Parathyroid adenoma (tissue), 2 donors: Measurements from ENCODE around the gene SLC15A4.

Experiments used
- H2AFZ ChIP-seq: fragments of 300-600 bp; sonication (generic); one replicate; pipeline ENCODE4 v1.7.0; 2017; ENCODE audit warnings: antibody characterized with exemption, mild to moderate bottlenecking
- H3K27ac ChIP-seq: fragments of 300-600 bp; sonication (generic); one replicate; pipeline ENCODE4 v1.7.0; 2017
- H3K27me3 ChIP-seq: fragments of 300-600 bp; sonication (generic); one replicate; pipeline ENCODE4 v1.7.0; 2017; ENCODE audit warnings: low read length; ENCODE audit not compliant: control insufficient read depth, insufficient read depth
- H3K36me3 ChIP-seq: fragments of 300-600 bp; sonication (generic); one replicate; pipeline ENCODE4 v1.7.0; 2017; ENCODE audit warnings: low read length; ENCODE audit not compliant: control insufficient read depth, insufficient read depth
- H3K4me1 ChIP-seq: fragments of 300-600 bp; sonication (generic); one replicate; pipeline ENCODE4 v1.7.0; 2017; ENCODE audit warnings: control low read depth
- H3K4me2 ChIP-seq: fragments of 300-600 bp; sonication (generic); one replicate; pipeline ENCODE4 v1.7.0; 2017; ENCODE audit warnings: low read length
- H3K4me3 ChIP-seq: fragments of 300-600 bp; sonication (generic); one replicate; pipeline ENCODE4 v1.7.0; 2017; ENCODE audit warnings: low read depth, low read length
- H3K79me2 ChIP-seq: fragments of 300-600 bp; sonication (generic); one replicate; pipeline ENCODE4 v1.7.0; 2017; ENCODE audit warnings: control low read depth
- H3K9ac ChIP-seq: fragments of 300-600 bp; sonication (generic); one replicate; pipeline ENCODE4 v1.7.0; 2017; ENCODE audit warnings: mild to moderate bottlenecking
- H3K9me3 ChIP-seq: fragments of 300-600 bp; sonication (generic); one replicate; pipeline ENCODE4 v1.7.0; 2017; ENCODE audit warnings: low read length; ENCODE audit not compliant: control insufficient read depth
- CTCF ChIP-seq: fragments of 300-600 bp; sonication (generic); IDR thresholded peaks from one replicate; pipeline ENCODE4 v1.7.0; 2017; ENCODE audit warnings: antibody characterized with exemption, mild to moderate bottlenecking
- donor health status: primary hyperparathyroidism.

Gene SLC15A4

GRCh38 chr12:128820253-128820652, 3.5 kb downstream of the SLC15A4 start:
- no peak for TF ChIP-seq CTCF
- Histone ChIP-seq H3K27me3 (no peaks in the 10 kb centered on the region), H3K4me1 (peaks cover 15% of the 10 kb centered on the region), H3K9ac (no peak overlapping the region), H3K79me2 (peaks cover 42% of the 10 kb centered on the region), H3K36me3 (no peaks in the 10 kb centered on the region), H3K27ac (no peak overlapping the region), H3K4me2 (no peak overlapping the region), H3K4me3 (no peak overlapping the region), H2AFZ (no peak overlapping the region), H3K9me3 (no peaks in the 10 kb centered on the region)

GRCh38 chr12:128819293-128820144, 4.2 kb downstream of the SLC15A4 start:
- H3K9ac ChIP-seq = no peak overlapping the region
- peaks cover 15% of the 10 kb centered on the region for H3K4me1 ChIP-seq
- H3K4me2 ChIP-seq = no peak overlapping the region
- H3K27ac ChIP-seq = no peak overlapping the region
- H3K27me3 ChIP-seq = no peaks in the 10 kb centered on the region
- no peaks in the 10 kb centered on the region for H3K36me3 ChIP-seq
- H3K79me2 ChIP-seq = peaks cover 49% of the 10 kb centered on the region
- TF ChIP-seq CTCF = no peak
- no peak overlapping the region for H3K4me3 ChIP-seq
- no peak overlapping the region for H2AFZ ChIP-seq
- no peaks in the 10 kb centered on the region for H3K9me3 ChIP-seq

- Histone ChIP-seq H3K9me3 (no peaks in the 10 kb centered on the region), H3K4me2 (no peak overlapping the region), H3K4me3 (no peak overlapping the region), H3K79me2 (peaks cover 57% of the 10 kb centered on the region), H3K27me3 (no peaks in the 10 kb centered on the region), H3K4me1 (peaks cover 15% of the 10 kb centered on the region), H3K36me3 (no peaks in the 10 kb centered on the region), H2AFZ (no peak overlapping the region), H3K9ac (no peak overlapping the region), H3K27ac (peak overlapping the region; percentile 40)
- no peak for TF ChIP-seq CTCF
These were observed 5.4 kb downstream of the SLC15A4 start for GRCh38 chr12:128818065-128819022.

- Histone ChIP-seq H3K27me3 (no peaks in the 10 kb centered on the region), H3K4me3 (no peak overlapping the region), H2AFZ (no peak overlapping the region), H3K27ac (no peak overlapping the region), H3K4me1 (peaks cover 15% of the 10 kb centered on the region), H3K9ac (no peak overlapping the region), H3K9me3 (no peaks in the 10 kb centered on the region), H3K4me2 (no peak overlapping the region), H3K36me3 (no peaks in the 10 kb centered on the region), H3K79me2 (peaks cover 59% of the 10 kb centered on the region)
- TF ChIP-seq CTCF = no peak
These were observed 6.4 kb downstream of the SLC15A4 start for GRCh38 chr12:128817111-128818015.
